GM19023 (cell line): ENCODE results near the gene ACIN1.

Experiments
- ATAC-seq: cut with Tn5 transposase; IDR thresholded peaks from one replicate; pipeline ENCODE4 v1.9.1; 2021; ENCODE audit warnings: mild to moderate bottlenecking, moderate library complexity; ENCODE audit not compliant: unreplicated experiment

The ACIN1 gene

GRCh38 chr14:23058654-23059504 is 36.1 kb downstream of the ACIN1 start:
- no peak for ATAC-seq

GRCh38 chr14:23057757-23058653 is 36.9 kb downstream of the ACIN1 start:
- ATAC-seq = peak; percentile 60

GRCh38 chr14:23056956-23057756 is 37.8 kb downstream of the ACIN1 start, which contains the start of gene CDH24:
TSS of gene CDH24 (minus strand) at chr14:23057520. CDS start at chr14:23055733, 1,787 bp downstream.
- peak; percentile 44 for ATAC-seq

DNA sequence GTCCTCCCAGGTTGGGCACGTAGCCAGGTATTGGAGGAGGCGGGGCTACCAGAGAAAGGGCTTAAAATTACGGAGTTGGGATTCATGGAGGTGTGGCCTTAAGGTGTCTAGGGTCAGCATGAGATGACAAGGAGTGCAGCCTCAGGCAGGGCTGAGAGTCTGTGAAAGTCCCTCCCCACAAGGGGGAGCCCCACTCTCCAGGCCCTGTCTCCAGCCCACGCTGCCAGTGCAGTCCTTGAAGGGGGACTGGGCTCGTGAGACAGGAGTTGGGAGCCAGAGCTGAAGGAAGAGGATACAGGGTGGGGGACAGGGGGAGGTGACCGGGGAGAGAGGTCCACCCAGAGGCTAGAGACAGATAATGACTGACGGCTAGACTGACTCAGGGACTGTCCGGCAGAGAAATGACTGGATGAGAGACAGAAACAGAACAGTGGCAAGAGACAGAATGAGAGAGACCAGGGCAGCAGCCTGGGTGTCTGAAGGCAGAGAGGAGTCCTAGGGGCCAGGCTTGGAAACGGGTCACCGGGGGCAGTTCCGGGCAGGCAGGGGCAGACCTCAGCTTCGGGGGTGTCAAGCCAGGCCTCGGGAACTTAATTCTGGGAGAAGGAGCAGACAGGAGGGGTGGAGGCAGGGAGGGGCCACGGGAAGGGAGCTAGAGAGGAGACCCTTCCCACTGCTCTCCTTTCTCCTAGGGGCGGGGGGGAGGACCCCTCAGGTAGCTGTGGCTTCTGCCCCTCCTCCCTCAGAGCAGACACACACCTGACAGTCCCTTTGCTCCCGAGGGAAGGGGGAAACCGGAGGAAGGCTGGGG is 38.6 kb downstream of the ACIN1 start:
- ATAC-seq = peak; percentile 69

DNA sequence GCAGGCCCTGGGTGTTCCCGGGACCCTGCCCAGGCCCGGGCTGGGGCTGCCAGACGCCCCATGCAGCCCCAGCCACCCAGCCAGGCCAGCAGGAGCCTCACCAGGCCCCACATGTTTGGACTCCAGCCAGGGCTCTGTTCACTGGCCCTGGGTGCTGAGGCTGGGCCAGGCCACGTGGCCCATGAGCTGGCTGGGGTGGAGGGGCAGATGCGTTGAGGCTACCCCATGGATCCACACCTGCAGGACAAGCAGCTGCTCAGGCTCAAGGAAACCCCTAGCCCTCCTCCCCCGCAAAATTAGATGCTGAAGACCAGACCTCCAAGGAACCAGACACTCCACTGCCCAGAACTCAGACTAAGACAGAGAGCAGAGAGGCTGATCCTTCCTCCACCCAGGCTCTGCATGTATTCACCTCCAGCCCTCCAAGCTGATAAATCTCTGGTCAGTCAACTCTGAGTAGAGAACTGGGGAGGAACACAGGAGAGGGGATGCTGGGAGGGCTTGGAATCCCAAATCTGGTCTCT is 39.3 kb downstream of the ACIN1 start:
- no peak for ATAC-seq

- no peak for ATAC-seq
These were observed 39.8 kb downstream of the ACIN1 start for GRCh38 chr14:23055147-23055550.

- no peak for ATAC-seq
These were observed 40.7 kb downstream of the ACIN1 start for GRCh38 chr14:23054000-23054811.

GRCh38 chr14:23053426-23053825 is 41.5 kb downstream of the ACIN1 start:
- no peak for ATAC-seq

GRCh38 chr14:23052671-23053070 is 42.3 kb downstream of the ACIN1 start:
- no peak for ATAC-seq

DNA sequence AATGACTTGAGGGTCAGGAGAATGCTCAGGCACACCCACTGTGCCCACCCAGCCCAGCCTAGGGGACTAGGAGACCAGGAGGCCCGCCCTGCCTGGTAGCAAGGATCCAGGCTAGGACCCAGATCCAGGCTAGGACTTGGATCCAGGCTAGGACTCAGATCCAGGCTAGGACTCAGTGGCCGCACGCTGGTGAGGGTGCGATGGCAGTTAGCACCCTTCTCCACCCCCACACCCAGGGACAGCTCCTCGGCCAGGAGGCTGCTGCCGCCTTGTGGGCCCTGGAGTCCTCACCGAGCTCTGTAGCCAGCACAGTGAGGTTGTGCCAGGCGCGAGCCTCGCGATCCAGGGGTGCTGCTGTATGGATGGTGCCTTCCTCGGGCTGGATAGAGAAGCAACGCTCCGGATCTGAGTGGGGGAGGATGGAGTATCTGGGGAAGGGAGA is 42.7 kb downstream of the ACIN1 start:
- no peak for ATAC-seq

DNA sequence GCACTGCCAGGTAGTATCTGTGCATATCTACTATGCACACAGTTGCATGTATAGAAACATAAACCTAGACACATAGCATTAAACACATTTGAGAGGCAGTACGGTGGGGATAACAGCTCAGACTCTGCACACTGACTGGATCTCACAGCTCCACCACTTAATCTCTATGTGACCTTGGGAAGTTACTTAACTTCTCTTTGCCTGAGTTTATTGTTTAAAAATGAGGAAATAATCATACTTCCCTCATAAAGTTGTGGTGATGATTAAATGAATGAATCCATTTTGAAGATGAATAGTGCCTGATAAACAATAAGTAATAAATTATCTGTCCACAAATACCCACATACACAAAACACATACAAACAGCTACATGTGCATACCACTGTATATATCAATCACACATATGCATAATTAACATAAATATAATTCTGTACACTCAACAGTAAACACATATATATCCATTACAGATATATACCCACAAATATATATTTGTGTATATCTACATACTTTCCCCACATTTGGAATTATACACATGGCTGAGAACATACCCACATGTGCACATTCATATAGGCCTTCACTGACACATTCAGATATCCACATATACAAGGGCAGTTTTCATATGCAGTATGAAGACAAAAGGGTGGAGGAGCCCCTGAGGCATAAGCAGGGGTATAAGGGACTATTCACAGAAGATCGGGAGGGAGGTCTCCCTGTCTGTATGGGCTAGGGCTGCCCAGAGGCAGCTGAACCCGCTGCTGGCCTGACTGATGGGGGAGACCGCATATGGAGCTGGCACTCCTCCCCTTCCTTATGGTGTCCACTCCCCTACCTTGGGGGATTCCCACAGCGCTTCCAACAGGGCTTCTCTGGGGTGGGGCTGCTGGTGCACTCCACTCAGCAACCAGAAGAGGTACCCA is 43.5 kb downstream of the ACIN1 start:
- no peak for ATAC-seq

- ATAC-seq = no peak
These were observed 45.9 kb downstream of the ACIN1 start for GRCh38 chr14:23049011-23049410.

DNA sequence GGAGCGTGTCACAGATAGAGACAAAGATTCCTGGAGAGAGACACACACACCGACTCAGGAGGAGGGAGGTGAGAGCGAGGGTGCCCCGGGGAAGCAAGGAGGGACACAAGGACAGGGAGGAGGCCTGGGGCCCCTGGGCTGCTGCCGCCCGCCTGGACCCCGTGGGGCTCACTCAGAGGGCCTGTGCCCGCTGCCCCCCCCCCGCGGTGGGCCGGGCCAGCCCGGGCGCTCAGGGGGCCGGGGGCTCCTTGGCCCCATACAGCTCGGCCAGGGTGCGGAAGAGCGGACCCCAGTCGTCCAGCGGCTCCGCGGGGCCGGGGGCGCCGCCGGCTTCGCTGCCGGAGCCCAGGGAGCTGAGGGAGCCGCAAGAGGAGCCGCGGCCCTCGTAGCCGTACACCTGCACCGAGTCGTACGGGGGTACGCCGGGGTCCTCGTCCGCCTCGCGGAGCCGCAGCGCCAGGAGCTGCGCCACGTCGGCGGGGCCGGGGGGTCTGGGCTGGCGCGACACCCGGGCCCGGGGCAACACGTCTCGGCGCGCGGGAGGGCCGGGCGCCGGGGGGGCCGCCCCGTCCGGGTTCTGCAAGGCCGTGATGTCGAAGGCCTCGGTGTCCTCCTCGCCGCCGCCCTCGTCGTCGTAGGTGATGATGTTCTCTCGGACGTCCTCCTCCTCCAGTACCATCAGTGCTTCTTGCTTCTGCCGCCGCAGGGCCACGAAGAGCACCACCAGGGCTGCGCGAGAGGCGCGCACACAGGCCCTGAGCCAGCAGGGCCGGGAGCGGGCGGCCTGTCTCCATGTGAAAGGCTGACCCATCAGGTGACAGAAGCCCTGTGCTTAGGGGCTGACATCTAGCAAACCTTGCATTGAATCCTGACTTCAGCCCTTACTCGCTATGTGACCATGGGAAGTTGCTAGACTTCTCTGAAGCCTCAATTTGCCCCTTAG is 46.9 kb downstream of the ACIN1 start:
- no peak for ATAC-seq

DNA sequence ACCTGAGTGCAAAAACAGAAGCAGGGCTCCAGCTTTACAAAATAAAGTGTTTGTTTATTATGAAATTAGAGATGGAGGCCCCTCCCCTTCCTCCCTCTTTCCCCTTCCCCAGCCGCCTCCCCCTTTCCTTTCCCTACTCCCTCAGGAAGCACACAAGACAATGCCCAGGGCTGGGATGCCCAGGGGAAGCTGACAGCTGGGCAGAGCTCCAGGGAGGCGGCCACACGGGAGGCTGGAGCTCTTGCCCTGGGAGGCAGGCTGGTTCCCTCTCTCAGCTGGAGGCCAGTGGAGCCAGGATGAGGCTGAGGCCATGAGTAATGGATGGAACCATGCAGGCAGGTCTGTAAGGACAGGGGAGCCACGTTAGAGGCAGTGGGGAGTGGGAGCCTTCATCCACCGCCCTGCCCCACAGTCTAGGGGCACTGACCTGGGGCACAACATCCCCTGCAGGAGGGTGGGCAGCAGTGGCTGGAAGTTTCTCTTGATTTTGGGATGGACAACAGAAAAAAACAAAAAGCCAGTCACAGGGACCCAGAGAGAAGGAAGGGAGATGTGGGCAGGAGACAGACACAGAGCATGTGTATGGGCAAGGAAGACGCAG is 47.8 kb downstream of the ACIN1 start:
- no peak for ATAC-seq

DNA sequence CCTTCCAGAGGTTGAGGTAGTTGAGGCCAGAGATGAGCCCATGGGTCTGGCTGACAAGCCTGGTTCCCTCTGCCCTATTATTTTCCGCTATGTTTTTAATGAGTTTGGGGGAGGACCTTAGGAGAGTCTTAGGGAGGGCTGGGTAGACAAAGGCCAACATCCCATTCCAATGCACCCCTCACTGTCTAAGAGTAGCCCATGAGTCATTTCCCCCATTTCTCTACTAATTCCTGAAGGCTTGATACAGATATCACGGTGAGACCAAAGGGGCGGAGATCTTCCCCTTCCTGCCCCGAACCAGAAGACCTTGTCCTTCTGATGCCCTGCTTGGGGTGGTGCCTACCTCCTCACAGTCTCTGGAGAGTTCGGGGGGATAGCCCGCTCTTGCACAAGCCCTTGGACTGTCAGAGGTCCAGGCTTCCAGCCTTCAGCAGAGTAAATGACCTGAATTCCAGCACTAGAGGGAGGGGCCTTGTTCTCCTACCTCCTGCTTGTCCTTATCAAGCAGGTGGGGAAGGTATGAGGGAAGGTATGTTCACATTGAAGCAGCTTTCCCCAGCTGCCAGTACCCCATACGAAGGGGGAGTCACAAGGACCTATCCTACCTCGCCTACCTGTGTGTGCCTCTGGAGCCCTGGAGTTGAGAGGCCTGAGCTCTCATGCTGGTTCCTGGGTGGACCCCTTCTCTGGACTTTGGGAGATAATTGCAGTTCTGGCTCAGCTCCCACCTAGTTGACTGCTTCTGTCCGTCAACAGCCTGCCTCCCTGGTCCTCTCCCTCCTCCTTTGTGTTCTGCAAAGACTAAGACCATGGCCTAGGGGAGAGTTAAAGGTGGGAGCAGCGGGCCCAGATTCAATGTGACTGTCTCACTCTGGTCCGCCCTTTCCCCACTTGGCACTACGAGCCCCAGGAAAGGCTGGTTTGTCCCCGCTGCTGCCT is 49.2 kb downstream of the ACIN1 start:
- ATAC-seq = no peak
